Measurements from ENCODE around the gene CCDC196. TPM values are rescaled to one million over a fixed set of nuclear protein-coding genes. Genes with fewer than 3 reads are reported as not detected.

CCDC196 gene
- total RNA-seq, 1 experiment from 2014 or later: not detected

DNA sequence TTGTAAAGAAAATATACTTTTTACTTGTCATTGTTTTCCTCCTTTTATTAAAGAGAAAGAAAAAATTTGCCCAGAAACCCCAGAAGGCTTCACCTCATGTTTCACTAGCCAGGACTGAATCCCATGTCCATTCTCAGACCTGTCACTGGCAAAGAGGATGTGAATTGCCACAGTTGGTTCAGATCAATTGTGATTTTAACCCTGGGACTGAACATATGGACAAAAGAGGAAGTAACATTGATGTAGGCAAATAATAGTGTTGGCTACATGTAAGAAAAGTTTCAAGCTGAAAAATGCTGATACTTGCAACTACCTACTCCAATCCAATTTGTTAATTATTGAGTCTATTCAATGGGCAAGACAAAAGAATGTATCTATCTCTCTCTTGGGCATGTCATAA is 8.6 kb upstream of the CCDC196 start (continued):
- TF ChIP-seq, protein P1, sequence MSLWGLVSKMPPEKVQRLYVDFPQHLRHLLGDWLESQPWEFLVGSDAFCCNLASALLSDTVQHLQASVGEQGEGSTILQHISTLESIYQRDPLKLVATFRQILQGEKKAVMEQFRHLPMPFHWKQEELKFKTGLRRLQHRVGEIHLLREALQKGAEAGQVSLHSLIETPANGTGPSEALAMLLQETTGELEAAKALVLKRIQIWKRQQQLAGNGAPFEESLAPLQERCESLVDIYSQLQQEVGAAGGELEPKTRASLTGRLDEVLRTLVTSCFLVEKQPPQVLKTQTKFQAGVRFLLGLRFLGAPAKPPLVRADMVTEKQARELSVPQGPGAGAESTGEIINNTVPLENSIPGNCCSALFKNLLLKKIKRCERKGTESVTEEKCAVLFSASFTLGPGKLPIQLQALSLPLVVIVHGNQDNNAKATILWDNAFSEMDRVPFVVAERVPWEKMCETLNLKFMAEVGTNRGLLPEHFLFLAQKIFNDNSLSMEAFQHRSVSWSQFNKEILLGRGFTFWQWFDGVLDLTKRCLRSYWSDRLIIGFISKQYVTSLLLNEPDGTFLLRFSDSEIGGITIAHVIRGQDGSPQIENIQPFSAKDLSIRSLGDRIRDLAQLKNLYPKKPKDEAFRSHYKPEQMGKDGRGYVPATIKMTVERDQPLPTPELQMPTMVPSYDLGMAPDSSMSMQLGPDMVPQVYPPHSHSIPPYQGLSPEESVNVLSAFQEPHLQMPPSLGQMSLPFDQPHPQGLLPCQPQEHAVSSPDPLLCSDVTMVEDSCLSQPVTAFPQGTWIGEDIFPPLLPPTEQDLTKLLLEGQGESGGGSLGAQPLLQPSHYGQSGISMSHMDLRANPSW (CRISPR knock-in tag; conservative IDR thresholded peaks at IDR 0.05; ENCODE audit: low read depth): no peak
- TF ChIP-seq FOXP4 (CRISPR knock-in tag; IDR thresholded peaks at IDR 0.05) (no peak), ZNF138 (CRISPR knock-in tag; conservative IDR thresholded peaks at IDR 0.05) (no peak), E2F4 (CRISPR knock-in tag; IDR thresholded peaks at IDR 0.05; ENCODE audit: borderline replicate concordance, low read depth) (no peak), ZBTB21 (CRISPR knock-in tag; IDR thresholded peaks at IDR 0.05; ENCODE audit: borderline replicate concordance) (no peak), ZNF423 (CRISPR knock-in tag; IDR thresholded peaks at IDR 0.05) (no peak), ATF2 (CRISPR knock-in tag; IDR thresholded peaks at IDR 0.05; ENCODE audit: borderline replicate concordance, low read depth) (no peak), SMAD4 (CRISPR knock-in tag; IDR thresholded peaks at IDR 0.05) (no peak), JUN (CRISPR knock-in tag; IDR thresholded peaks at IDR 0.05) (no peak), NR2C2 (CRISPR knock-in tag; IDR thresholded peaks at IDR 0.05) (no peak), NR1H2 (CRISPR knock-in tag; IDR thresholded peaks at IDR 0.05) (no peak)

DNA sequence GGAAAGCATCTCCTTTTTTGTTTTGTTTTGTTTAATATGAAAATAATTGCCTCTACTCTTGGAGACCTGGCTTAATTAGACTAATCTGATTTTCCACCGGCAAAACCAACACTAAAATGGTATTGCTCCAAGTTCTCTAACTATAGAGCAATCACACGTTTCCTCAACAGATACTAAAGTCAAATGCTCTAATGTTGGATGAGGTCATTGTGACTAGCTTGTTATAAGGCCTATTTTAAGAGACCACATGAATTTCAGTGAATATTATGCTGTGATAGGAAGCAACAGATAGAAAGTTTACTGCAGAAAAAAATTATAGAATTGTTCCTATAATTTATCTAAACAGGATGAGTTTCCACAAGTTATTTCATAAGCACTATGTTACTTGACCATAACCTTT is 3.3 kb upstream of the CCDC196 start:
- CTCF ChIA-PET: no interaction called here
- H3K27ac Mint-ChIP-seq: no peak overlapping the region
- DNase-seq (ENCODE audit: low spot score): no peak
- TF ChIP-seq ZNF416 (CRISPR knock-in tag; IDR thresholded peaks at IDR 0.05): no peak
- TF ChIP-seq ZNF425 (CRISPR knock-in tag; conservative IDR thresholded peaks at IDR 0.05): no peak
- TF ChIP-seq, protein P2, sequence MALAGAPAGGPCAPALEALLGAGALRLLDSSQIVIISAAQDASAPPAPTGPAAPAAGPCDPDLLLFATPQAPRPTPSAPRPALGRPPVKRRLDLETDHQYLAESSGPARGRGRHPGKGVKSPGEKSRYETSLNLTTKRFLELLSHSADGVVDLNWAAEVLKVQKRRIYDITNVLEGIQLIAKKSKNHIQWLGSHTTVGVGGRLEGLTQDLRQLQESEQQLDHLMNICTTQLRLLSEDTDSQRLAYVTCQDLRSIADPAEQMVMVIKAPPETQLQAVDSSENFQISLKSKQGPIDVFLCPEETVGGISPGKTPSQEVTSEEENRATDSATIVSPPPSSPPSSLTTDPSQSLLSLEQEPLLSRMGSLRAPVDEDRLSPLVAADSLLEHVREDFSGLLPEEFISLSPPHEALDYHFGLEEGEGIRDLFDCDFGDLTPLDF (CRISPR knock-in tag; IDR thresholded peaks at IDR 0.05): no peak
- TF ChIP-seq ZNF138 (CRISPR knock-in tag; conservative IDR thresholded peaks at IDR 0.05): no peak
- TF ChIP-seq, protein P3, sequence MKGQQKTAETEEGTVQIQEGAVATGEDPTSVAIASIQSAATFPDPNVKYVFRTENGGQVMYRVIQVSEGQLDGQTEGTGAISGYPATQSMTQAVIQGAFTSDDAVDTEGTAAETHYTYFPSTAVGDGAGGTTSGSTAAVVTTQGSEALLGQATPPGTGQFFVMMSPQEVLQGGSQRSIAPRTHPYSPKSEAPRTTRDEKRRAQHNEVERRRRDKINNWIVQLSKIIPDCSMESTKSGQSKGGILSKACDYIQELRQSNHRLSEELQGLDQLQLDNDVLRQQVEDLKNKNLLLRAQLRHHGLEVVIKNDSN (CRISPR knock-in tag; IDR thresholded peaks at IDR 0.05): no peak
- no peak for TF ChIP-seq ZNF317 (CRISPR knock-in tag; IDR thresholded peaks at IDR 0.05; ENCODE audit: borderline replicate concordance, low read depth)
- no peak for TF ChIP-seq ZNF121 (CRISPR knock-in tag; IDR thresholded peaks at IDR 0.05)
- TF ChIP-seq ZNF396 (CRISPR knock-in tag; IDR thresholded peaks at IDR 0.05; ENCODE audit: borderline replicate concordance): no peak
- no peak for TF ChIP-seq TEAD1 (CRISPR knock-in tag; IDR thresholded peaks at IDR 0.05)
- ATAC-seq: no peak
- H3K36me3 Mint-ChIP-seq: no peaks in the 10 kb centered on the region
- POLR2A ChIA-PET: no interaction called here
- H3K9me3 Mint-ChIP-seq: no peaks in the 10 kb centered on the region
- H3K27me3 Mint-ChIP-seq (ENCODE audit: low read depth): no peaks in the 10 kb centered on the region
- no peaks in the 10 kb centered on the region for H3K4me1 Mint-ChIP-seq
- H3K4me3 Mint-ChIP-seq: no peak overlapping the region

Data from WTC11 (cell line).